ENCODE measurements around the gene RPL19.
A peak's percentile ranks its signal among the peaks of the same experiment; 100 is the strongest.

RPL19 gene

GRCh38 chr17:39171933-39172332 is 28.1 kb upstream of the RPL19 start:
- no peak for DNase-seq (ENCODE audit: low spot score)

GRCh38 chr17:39173080-39173479 is 27.0 kb upstream of the RPL19 start:
- no peak for DNase-seq (ENCODE audit: low spot score)

GRCh38 chr17:39173526-39174274 is 26.4 kb upstream of the RPL19 start:
- DNase-seq (ENCODE audit: low spot score), result no peak

GRCh38 chr17:39174920-39175694 is 25.0 kb upstream of the RPL19 start:
- peak; percentile 68 for DNase-seq (ENCODE audit: low spot score)

- DNase-seq (ENCODE audit: low spot score), result no peak
These were observed 24.4 kb upstream of the RPL19 start for GRCh38 chr17:39175695-39176093.

- no peak for DNase-seq (ENCODE audit: low spot score)
These were observed 22.8 kb upstream of the RPL19 start for GRCh38 chr17:39177256-39177655.

GRCh38 chr17:39178536-39178935 is 21.5 kb upstream of the RPL19 start:
- DNase-seq (ENCODE audit: low spot score), result no peak

- no peak for DNase-seq (ENCODE audit: low spot score)
These were observed 18.8 kb upstream of the RPL19 start for GRCh38 chr17:39181303-39181702.

GRCh38 chr17:39183045-39183444 is 17.0 kb upstream of the RPL19 start:
- DNase-seq (ENCODE audit: low spot score), result no peak

- DNase-seq (ENCODE audit: low spot score), result no peak
These were observed 16.4 kb upstream of the RPL19 start for GRCh38 chr17:39183720-39184119.

- no peak for DNase-seq (ENCODE audit: low spot score)
These were observed 13.5 kb upstream of the RPL19 start for GRCh38 chr17:39186481-39187002.

- no peak for DNase-seq (ENCODE audit: low spot score)
These were observed 12.8 kb upstream of the RPL19 start for GRCh38 chr17:39187152-39187830.

GRCh38 chr17:39191750-39192510 is 8.2 kb upstream of the RPL19 start:
- no peak for DNase-seq (ENCODE audit: low spot score)

- no peak for DNase-seq (ENCODE audit: low spot score)
These were observed 7.2 kb upstream of the RPL19 start for GRCh38 chr17:39192901-39193300.

GRCh38 chr17:39193346-39193745 is 6.7 kb upstream of the RPL19 start:
- DNase-seq (ENCODE audit: low spot score), result no peak

- DNase-seq (ENCODE audit: low spot score), result peak; percentile 89
These were observed 5.7 kb upstream of the RPL19 start for GRCh38 chr17:39194089-39194984.

GRCh38 chr17:39194985-39195524 is 5.0 kb upstream of the RPL19 start:
- peak; percentile 72 for DNase-seq (ENCODE audit: low spot score)

GRCh38 chr17:39195568-39196160 is 4.4 kb upstream of the RPL19 start:
- no peak for DNase-seq (ENCODE audit: low spot score)

- DNase-seq (ENCODE audit: low spot score), result no peak
These were observed 3.8 kb upstream of the RPL19 start for GRCh38 chr17:39196241-39196807.

Data from SK-N-DZ (cell line).